Chondrocyte (in vitro differentiated cells): ENCODE results near the gene BORCS8. TPM values are rescaled to one million over a fixed set of nuclear protein-coding genes. Genes with fewer than 3 reads are reported as not detected.
A peak's percentile ranks its signal among the peaks of the same experiment; 100 is the strongest.

Experiments used
- DNase-seq: peaks from one replicate; pipeline ENCODE4 v3.0.0; 2021; ENCODE audit warnings: mixed read lengths, low spot score
- H3K27ac Mint-ChIP-seq: one replicate; pipeline ENCODE4 v1.8.0; 2021; ENCODE audit warnings: mild to moderate bottlenecking, moderate library complexity, mixed read lengths; ENCODE audit not compliant: unreplicated experiment
- H3K27me3 Mint-ChIP-seq: 2 replicates; pipeline ENCODE4 v1.8.0; 2021; ENCODE audit warnings: low read depth, mixed read lengths
- H3K36me3 Mint-ChIP-seq: 2 replicates; pipeline ENCODE4 v1.8.0; 2021; ENCODE audit warnings: low read depth, mixed read lengths
- H3K4me1 Mint-ChIP-seq: 2 replicates; pipeline ENCODE4 v1.8.0; 2021; ENCODE audit warnings: low read depth, mild to moderate bottlenecking, mixed read lengths
- H3K4me3 Mint-ChIP-seq: one replicate; pipeline ENCODE4 v1.8.0; 2021; ENCODE audit warnings: mild to moderate bottlenecking, moderate library complexity, mixed read lengths; ENCODE audit not compliant: unreplicated experiment
- H3K9me3 Mint-ChIP-seq: 2 replicates; pipeline ENCODE4 v1.8.0; 2021; ENCODE audit warnings: low read depth, mixed read lengths
- long read RNA-seq: library from polyadenylated mRNA; stranded (forward); transcript quantifications from one replicate; pipeline ENCODE4 v2.0.0, GENCODE V29; 2021
- total RNA-seq: library from RNA; stranded (reverse); gene quantifications from 3 replicates; pipeline ENCODE4 v1.2.1, GENCODE V29; 2021
- TF ChIP-seq, protein P1 (sequence below): fragments of 200-600 bp; sonication (generic); IDR thresholded peaks from 2 replicates; pipeline ENCODE4 v1.5.0; 2021; ENCODE audit warnings: antibody characterized with exemption, mild to moderate bottlenecking, moderate library complexity

BORCS8 gene
- 14.5 to 29.6 TPM (median 14.6 TPM) in 3 replicates for total RNA-seq
- long read RNA-seq, transcript BORCS8-203 (4 exons, 1,489 nt), result minor isoform, 7 of 34 reads
- long read RNA-seq, transcript BORCS8-202 (6 exons, 1,429 nt), result major isoform, 17 of 34 reads
- long read RNA-seq, partial matches to known transcripts, result 3 of 34 reads
- long read RNA-seq, other reads (novel, unspliced or antisense), result 5 of 34 reads

DNA sequence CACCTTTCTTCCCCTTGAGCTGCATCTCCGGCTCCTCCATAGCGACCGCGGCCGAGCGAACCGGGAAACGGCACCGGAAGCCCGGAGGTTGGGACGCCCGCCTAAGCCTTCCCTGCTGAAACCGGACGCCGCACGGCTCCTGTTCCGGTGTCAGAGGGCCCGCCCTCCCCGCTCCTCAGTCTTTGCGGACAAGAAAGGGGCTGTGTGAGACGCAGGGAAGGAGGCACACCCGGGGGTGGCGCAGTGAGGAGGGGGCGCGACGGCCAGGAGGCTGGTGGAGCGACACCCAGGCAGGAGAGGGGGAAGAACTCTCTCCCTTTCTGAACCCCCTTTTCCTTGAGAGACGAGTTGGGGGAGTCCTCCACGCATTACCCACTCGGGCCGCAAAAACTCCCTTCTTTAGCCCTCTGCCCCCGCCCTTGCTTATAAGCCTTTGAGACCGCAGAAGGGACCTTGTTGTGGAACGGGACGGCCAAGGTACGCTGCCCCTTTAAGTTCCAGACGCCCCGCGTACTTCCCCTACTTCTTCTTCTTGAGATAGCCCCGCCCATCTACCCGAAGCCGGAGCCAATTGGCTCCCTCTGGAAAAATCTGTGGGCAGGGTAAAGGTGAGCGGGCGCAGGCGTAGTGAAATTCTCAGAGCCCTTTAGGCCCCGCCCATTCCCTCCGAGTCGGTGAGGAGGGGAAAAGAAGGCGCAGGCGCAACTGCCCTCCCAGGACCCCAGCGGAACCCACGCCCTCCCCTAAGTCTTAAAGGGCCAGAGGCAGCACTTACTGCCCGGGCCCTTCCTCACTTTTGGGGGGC is at the start of gene BORCS8, which contains the start of gene RFXANK:
Gene BORCS8, minus strand, starts transcription at position 75 of the 805 bp plus-strand sequence. Its CDS starts 35 bp downstream, at position 40.
Gene RFXANK, plus strand, starts transcription at position 181 of the 805 bp plus-strand sequence. CDS start 1,689 bp downstream, outside the sequence.
- Mint-ChIP-seq H3K4me3 (peak within 1 kb of the TSS; percentile 93), H3K36me3 (peaks cover 7% of the 10 kb centered on the region), H3K27me3 (no peaks in the 10 kb centered on the region), H3K27ac (peak within 1 kb of the TSS; percentile 98), H3K9me3 (no peaks in the 10 kb centered on the region), H3K4me1 (peaks cover 43% of the 10 kb centered on the region)
- peak; percentile 99 for DNase-seq
- TF ChIP-seq, protein P1, sequence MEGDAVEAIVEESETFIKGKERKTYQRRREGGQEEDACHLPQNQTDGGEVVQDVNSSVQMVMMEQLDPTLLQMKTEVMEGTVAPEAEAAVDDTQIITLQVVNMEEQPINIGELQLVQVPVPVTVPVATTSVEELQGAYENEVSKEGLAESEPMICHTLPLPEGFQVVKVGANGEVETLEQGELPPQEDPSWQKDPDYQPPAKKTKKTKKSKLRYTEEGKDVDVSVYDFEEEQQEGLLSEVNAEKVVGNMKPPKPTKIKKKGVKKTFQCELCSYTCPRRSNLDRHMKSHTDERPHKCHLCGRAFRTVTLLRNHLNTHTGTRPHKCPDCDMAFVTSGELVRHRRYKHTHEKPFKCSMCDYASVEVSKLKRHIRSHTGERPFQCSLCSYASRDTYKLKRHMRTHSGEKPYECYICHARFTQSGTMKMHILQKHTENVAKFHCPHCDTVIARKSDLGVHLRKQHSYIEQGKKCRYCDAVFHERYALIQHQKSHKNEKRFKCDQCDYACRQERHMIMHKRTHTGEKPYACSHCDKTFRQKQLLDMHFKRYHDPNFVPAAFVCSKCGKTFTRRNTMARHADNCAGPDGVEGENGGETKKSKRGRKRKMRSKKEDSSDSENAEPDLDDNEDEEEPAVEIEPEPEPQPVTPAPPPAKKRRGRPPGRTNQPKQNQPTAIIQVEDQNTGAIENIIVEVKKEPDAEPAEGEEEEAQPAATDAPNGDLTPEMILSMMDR, result no peak

DNA sequence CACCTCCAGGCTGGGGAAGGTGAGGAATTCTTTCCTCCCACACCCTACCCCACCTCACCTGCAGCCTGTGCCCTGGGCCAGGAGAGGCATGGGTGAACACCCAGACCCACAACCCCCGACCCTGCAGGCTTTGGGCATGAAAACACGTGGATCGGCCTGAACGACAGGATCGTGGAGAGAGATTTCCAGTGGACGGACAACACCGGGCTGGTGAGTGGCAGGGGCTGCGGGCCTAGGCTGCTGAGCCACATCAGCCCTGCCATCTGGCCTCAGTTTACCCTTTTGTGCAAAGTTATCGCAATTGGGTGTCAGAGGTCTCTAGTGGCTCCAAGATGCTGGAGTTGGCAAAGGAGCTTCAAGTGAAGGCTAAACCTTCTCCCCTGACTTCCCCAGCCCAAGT is 48.5 kb upstream of the BORCS8 start:
- no peak overlapping the region for H3K27ac Mint-ChIP-seq
- H3K36me3 Mint-ChIP-seq, result no peaks in the 10 kb centered on the region
- H3K9me3 Mint-ChIP-seq, result peaks cover 6% of the 10 kb centered on the region

DNA sequence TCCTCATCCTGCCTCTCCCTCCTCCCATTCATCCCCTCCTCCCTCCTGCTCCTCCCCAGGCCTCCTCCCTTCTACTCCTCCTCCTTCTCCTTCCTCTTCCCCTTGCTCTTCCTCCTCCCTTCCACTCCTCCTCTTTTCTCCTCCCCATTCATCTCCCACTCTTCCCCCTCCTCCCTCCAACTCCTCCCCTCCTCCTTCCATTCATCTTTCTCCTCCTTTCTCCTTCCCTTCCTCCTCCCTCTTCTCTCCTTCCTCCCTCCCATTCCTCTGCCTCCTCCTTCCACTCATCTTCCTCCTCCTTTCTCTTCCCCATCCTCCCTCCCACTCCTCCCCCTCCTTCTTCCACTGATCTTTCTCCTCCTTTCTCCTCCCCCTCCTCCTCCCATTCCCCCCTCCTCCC is 47.7 kb upstream of the BORCS8 start:
- TF ChIP-seq, protein P1, result no peak
- H3K27me3 Mint-ChIP-seq, result peaks cover 12% of the 10 kb centered on the region
- DNase-seq, result no peak
- H3K4me1 Mint-ChIP-seq, result no peaks in the 10 kb centered on the region
- peaks cover 6% of the 10 kb centered on the region for H3K9me3 Mint-ChIP-seq
- no peak overlapping the region for H3K4me3 Mint-ChIP-seq
- no peak overlapping the region for H3K27ac Mint-ChIP-seq
- no peaks in the 10 kb centered on the region for H3K36me3 Mint-ChIP-seq

More for the DNA sequence above, 48.5 kb upstream of the BORCS8 start:
- TF ChIP-seq, protein P1, result no peak
- no peaks in the 10 kb centered on the region for H3K4me1 Mint-ChIP-seq
- H3K27me3 Mint-ChIP-seq, result peaks cover 12% of the 10 kb centered on the region
- no peak overlapping the region for H3K4me3 Mint-ChIP-seq
- no peak for DNase-seq

DNA sequence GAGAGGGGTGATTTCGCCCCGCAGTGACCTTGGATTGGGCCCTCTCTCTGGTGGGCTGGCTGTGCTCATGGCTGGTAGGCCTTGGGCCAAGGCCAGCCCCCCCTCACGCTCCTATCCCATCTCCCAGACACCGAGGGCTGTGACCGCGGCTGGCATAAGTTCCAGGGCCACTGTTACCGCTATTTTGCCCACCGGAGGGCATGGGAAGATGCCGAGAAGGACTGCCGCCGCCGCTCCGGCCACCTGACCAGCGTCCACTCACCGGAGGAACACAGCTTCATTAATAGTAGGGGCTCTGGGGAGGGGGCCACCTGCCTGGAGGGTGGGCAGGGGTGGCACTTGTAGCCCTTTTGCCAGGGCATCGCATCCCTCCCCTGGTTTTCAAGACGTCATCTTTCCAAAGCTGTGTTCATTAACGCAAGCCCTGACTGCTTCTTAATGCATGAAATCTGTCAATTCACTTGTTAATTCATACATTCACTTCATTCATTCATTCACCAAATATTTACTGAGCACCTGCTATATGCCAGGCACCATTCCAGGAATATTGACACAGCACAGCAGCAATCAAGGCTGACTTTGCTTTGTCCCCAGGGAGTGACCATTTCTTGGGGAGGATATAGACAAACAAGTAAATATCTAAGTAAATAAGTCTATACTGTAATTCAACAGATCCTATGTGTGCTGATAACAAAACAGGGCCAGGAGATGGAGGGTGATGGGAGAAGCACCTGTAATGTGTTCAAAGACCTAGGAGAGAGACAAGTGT is 46.4 kb upstream of the BORCS8 start:
- Mint-ChIP-seq H3K36me3 (peaks cover 3% of the 10 kb centered on the region), H3K9me3 (peaks cover 12% of the 10 kb centered on the region), H3K4me3 (no peak overlapping the region), H3K27me3 (peaks cover 11% of the 10 kb centered on the region), H3K4me1 (no peaks in the 10 kb centered on the region), H3K27ac (no peak overlapping the region)
- no peak for DNase-seq
- TF ChIP-seq, protein P1, result no peak

DNA sequence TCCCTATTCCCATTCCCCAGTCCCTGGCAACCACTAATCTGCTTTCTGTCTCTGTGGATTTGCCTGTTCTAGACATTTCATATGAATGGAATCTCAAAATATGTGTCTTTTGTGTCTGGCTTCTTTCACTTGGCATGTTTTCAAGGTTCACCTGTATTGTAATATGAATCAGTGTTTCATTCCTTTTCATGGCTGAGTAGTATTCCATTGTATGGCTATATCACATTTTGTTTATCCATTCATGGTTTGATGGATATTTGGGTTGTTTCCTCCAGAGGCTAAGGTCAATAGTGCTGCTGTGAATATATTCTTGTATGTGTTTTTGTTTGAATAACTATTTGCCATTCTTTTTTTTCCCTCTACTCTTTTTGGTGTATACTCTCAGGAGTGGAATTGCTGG is 44.2 kb upstream of the BORCS8 start:
- TF ChIP-seq, protein P1, result no peak
- Mint-ChIP-seq H3K9me3 (peaks cover 12% of the 10 kb centered on the region), H3K4me1 (no peaks in the 10 kb centered on the region), H3K27me3 (peaks cover 15% of the 10 kb centered on the region), H3K36me3 (peaks cover 3% of the 10 kb centered on the region), H3K4me3 (no peak overlapping the region), H3K27ac (no peak overlapping the region)
- no peak for DNase-seq
